ENCODE measurements around the gene MILR1. TPM values are rescaled to one million over a fixed set of nuclear protein-coding genes. Genes with fewer than 3 reads are reported as not detected.

MILR1 gene, protein sequence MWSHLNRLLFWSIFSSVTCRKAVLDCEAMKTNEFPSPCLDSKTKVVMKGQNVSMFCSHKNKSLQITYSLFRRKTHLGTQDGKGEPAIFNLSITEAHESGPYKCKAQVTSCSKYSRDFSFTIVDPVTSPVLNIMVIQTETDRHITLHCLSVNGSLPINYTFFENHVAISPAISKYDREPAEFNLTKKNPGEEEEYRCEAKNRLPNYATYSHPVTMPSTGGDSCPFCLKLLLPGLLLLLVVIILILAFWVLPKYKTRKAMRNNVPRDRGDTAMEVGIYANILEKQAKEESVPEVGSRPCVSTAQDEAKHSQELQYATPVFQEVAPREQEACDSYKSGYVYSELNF
- total RNA-seq, result not detected in 2 replicates

DNA sequence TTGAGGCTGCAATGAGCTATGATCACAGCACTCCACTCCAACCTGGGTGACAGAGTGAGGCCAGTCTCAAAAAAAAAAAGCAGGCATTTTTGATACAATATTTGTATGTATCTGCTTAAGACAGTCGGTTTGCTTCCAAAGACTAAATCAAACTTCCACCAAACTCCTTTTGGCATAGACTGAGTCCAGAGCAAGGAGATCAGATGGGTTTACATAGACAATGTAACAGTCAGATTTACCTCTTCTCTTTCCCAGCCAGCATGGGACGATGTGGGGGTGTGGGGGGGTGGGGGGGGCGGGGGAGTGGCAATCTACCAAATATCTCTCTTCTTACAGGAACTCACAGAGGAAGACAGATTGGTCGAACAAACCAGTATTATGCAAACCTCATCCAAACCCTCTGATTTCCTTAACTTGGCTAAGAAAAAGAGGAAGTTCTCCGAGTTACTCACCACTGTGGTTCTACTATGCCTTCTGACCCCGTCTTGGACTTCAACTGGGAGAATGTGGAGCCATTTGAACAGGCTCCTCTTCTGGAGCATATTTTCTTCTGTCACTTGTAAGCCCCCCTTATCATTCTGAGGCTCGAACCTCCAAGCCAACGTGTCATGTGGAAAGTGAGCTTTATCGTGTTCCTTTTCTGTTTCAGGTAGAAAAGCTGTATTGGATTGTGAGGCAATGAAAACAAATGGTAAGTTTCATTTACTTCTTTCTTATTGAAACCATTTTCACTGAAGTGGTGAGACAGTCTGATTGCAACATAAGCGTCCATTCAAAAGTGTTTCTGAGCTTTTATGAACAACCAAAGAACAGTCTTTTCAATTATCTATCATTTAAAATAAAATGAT lies at the start of gene MILR1:
Gene MILR1 (plus strand): TSS at position 451 of the 848 bp plus-strand sequence. CDS start 54 bp downstream, at position 505.
- TF ChIP-seq, protein P1, sequence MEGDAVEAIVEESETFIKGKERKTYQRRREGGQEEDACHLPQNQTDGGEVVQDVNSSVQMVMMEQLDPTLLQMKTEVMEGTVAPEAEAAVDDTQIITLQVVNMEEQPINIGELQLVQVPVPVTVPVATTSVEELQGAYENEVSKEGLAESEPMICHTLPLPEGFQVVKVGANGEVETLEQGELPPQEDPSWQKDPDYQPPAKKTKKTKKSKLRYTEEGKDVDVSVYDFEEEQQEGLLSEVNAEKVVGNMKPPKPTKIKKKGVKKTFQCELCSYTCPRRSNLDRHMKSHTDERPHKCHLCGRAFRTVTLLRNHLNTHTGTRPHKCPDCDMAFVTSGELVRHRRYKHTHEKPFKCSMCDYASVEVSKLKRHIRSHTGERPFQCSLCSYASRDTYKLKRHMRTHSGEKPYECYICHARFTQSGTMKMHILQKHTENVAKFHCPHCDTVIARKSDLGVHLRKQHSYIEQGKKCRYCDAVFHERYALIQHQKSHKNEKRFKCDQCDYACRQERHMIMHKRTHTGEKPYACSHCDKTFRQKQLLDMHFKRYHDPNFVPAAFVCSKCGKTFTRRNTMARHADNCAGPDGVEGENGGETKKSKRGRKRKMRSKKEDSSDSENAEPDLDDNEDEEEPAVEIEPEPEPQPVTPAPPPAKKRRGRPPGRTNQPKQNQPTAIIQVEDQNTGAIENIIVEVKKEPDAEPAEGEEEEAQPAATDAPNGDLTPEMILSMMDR (IDR thresholded peaks at IDR 0.05; ENCODE audit: insufficient read depth, low read length, poor library complexity, severe bottlenecking), result no peak
- no peaks in the 10 kb centered on the region for H3K27me3 ChIP-seq (ENCODE audit: control insufficient read depth, insufficient read depth, low read length)
- DNase-seq (ENCODE audit: low read depth), result no peak
- H3K36me3 ChIP-seq (ENCODE audit: control insufficient read depth, insufficient read depth, low read length), result no peaks in the 10 kb centered on the region
- H3K4me3 ChIP-seq (ENCODE audit: low read depth, low read length), result no peak within 1 kb of the TSS

DNA sequence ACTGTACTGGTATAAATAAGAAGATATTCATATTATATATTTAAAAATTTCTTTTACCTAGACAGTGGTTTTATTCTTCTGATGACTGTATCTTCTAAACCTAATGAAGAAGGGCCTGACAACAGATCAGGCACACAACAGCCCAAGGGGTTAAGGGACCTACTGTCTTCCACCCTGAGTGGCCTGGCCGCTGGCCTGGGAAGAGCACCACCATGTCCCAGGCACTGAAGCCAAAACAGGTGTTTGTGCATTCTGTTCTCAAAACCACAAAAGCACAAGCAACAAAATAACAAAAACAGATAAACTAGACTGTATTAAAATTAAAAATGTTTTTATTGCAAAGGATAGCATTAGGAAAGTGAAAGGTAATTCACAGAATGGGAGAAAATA lies 49.2 kb upstream of the MILR1 start:
- TF ChIP-seq, protein P1 (IDR thresholded peaks at IDR 0.05; ENCODE audit: insufficient read depth, low read length, poor library complexity, severe bottlenecking), result no peak
- no peak for DNase-seq (ENCODE audit: low read depth)
- Histone ChIP-seq H3K36me3 (ENCODE audit: control insufficient read depth, insufficient read depth, low read length) (no peaks in the 10 kb centered on the region), H3K4me3 (ENCODE audit: low read depth, low read length) (no peak overlapping the region), H3K27me3 (ENCODE audit: control insufficient read depth, insufficient read depth, low read length) (no peaks in the 10 kb centered on the region)

- Histone ChIP-seq H3K4me3 (ENCODE audit: low read depth, low read length) (no peak overlapping the region), H3K27me3 (ENCODE audit: control insufficient read depth, insufficient read depth, low read length) (no peaks in the 10 kb centered on the region), H3K36me3 (ENCODE audit: control insufficient read depth, insufficient read depth, low read length) (no peaks in the 10 kb centered on the region)
- TF ChIP-seq, protein P1 (IDR thresholded peaks at IDR 0.05; ENCODE audit: insufficient read depth, low read length, poor library complexity, severe bottlenecking), result no peak
- no peak for DNase-seq (ENCODE audit: low read depth)
These were observed 48.3 kb upstream of the MILR1 start for GRCh38 chr17:64400642-64401041.

GRCh38 chr17:64401244-64401860 lies 47.6 kb upstream of the MILR1 start:
- TF ChIP-seq, protein P1 (IDR thresholded peaks at IDR 0.05; ENCODE audit: insufficient read depth, low read length, poor library complexity, severe bottlenecking), result no peak
- no peaks in the 10 kb centered on the region for H3K36me3 ChIP-seq (ENCODE audit: control insufficient read depth, insufficient read depth, low read length)
- H3K4me3 ChIP-seq (ENCODE audit: low read depth, low read length), result no peak overlapping the region
- no peak for DNase-seq (ENCODE audit: low read depth)
- H3K27me3 ChIP-seq (ENCODE audit: control insufficient read depth, insufficient read depth, low read length), result no peaks in the 10 kb centered on the region

DNA sequence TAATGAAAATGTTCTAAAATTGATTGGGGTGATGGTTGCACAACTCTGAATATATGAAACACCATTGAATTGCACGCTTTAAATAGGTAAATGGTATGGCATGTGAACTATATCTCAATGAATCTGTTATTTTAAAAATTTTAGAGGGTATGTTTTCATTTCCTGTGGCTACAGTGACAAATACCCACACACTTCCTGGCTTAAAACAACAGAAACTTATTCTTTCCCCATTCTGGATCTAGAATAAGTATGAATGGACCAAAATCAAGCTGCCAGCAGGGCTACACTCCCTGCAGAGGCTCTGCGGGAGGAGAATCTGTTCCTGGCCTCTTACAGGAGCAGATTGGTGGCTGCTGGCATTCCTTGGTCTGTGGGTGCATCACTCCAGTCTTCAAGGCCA lies 47.0 kb upstream of the MILR1 start:
- Histone ChIP-seq H3K36me3 (ENCODE audit: control insufficient read depth, insufficient read depth, low read length) (no peaks in the 10 kb centered on the region), H3K4me3 (ENCODE audit: low read depth, low read length) (no peak overlapping the region), H3K27me3 (ENCODE audit: control insufficient read depth, insufficient read depth, low read length) (no peaks in the 10 kb centered on the region)
- DNase-seq (ENCODE audit: low read depth), result no peak
- TF ChIP-seq, protein P1 (IDR thresholded peaks at IDR 0.05; ENCODE audit: insufficient read depth, low read length, poor library complexity, severe bottlenecking), result no peak
